ENCODE results near the gene NT5DC3. TPM values are rescaled to one million over a fixed set of nuclear protein-coding genes. Genes with fewer than 3 reads are reported as not detected.

Gene NT5DC3
- total and polyA plus RNA-seq, 2 donors (not counting 3 experiments of a cell fraction or from before 2014, with no cell fraction given), result 1.5 to 6.7 TPM

GRCh38 chr12:103768467-103769123 lies 72.4 kb downstream of the NT5DC3 start:
- no peak overlapping the region for H3K4me3 ChIP-seq (replicated peaks in 1 of 3; ENCODE audit: insufficient read depth in 1 of 3, low read depth in 1 of 3, low read length in 3 of 3)
- POLR2A ChIA-PET, result no interaction called here
- intact Hi-C loops (cut with micrococcal nuclease), result no loop called here
- H3K9me3 ChIP-seq (replicated peaks; ENCODE audit: control insufficient read depth, insufficient read depth, low read length), result no peaks in the 10 kb centered on the region
- BruUV-seq (replicated peaks), result no TSS peak
- H3K9ac ChIP-seq (replicated peaks; ENCODE audit: extremely low read depth, insufficient read depth, low read length), result no peak overlapping the region
- CTCF ChIA-PET, result no interaction called here
- no peak for DNase-seq (ENCODE audit: low read depth, low spot score)
- H3K36me3 ChIP-seq (ENCODE audit: control insufficient read depth in 2 of 2, extremely low read depth in 1 of 2, insufficient read depth in 2 of 2, low read length in 2 of 2), result no peaks in the 10 kb centered on the region
- no peak for FAIRE-seq
- H3K79me2 ChIP-seq (ENCODE audit: control insufficient read depth, insufficient read depth, low read length), result no peaks in the 10 kb centered on the region
- no peak overlapping the region for H3K27ac ChIP-seq (ENCODE audit: insufficient read depth, low read depth, low read length)
- no peaks in the 10 kb centered on the region for H3K27me3 ChIP-seq (ENCODE audit: control insufficient read depth in 2 of 2, insufficient read depth in 2 of 2, low read length in 2 of 2)
- no peaks in the 10 kb centered on the region for H3K9me1 ChIP-seq (replicated peaks; ENCODE audit: control insufficient read depth, extremely low read depth, insufficient read depth, low read length)
- H2AFZ ChIP-seq (ENCODE audit: low read depth, low read length), result no peak overlapping the region
- dilution Hi-C loops (cut with MboI; ENCODE audit: extremely low pct_ligation_motif_present, low sequenced_read_pairs), result no loop called here
- TF ChIP-seq FOS (IDR thresholded peaks at IDR 0.05; ENCODE audit: borderline replicate concordance, insufficient read depth, low read length) (no peak), GATA2 (IDR thresholded peaks at IDR 0.05; ENCODE audit: insufficient read depth, insufficient read length, low read depth, low read length) (no peak), EZH2 (IDR thresholded peaks at IDR 0.05; ENCODE audit: borderline replicate concordance, low read depth, low read length, severe bottlenecking) (no peak), POLR2A (IDR thresholded peaks at IDR 0.05; ENCODE audit: low read depth, low read length) (no peak), MYC (IDR thresholded peaks at IDR 0.05; ENCODE audit: low read depth, low read length) (no peak), JUN (IDR thresholded peaks at IDR 0.05; ENCODE audit: borderline replicate concordance, insufficient read depth, insufficient read length, low read depth) (no peak), POLR2AphosphoS5 (IDR thresholded peaks at IDR 0.05; ENCODE audit: insufficient read depth, low read depth, low read length) (no peak)
- TF ChIP-seq, protein P1, sequence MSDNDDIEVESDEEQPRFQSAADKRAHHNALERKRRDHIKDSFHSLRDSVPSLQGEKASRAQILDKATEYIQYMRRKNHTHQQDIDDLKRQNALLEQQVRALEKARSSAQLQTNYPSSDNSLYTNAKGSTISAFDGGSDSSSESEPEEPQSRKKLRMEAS (IDR thresholded peaks at IDR 0.05; ENCODE audit: insufficient read depth, insufficient read length), result no peak
- TF ChIP-seq, protein P2, sequence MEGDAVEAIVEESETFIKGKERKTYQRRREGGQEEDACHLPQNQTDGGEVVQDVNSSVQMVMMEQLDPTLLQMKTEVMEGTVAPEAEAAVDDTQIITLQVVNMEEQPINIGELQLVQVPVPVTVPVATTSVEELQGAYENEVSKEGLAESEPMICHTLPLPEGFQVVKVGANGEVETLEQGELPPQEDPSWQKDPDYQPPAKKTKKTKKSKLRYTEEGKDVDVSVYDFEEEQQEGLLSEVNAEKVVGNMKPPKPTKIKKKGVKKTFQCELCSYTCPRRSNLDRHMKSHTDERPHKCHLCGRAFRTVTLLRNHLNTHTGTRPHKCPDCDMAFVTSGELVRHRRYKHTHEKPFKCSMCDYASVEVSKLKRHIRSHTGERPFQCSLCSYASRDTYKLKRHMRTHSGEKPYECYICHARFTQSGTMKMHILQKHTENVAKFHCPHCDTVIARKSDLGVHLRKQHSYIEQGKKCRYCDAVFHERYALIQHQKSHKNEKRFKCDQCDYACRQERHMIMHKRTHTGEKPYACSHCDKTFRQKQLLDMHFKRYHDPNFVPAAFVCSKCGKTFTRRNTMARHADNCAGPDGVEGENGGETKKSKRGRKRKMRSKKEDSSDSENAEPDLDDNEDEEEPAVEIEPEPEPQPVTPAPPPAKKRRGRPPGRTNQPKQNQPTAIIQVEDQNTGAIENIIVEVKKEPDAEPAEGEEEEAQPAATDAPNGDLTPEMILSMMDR (IDR thresholded peaks at IDR 0.05; ENCODE audit: extremely low read depth in 1 of 2, insufficient read depth in 1 of 2, low read depth in 1 of 2, low read length in 2 of 2), result no peak
- H3K4me1 ChIP-seq (ENCODE audit: control insufficient read depth, extremely low read depth, insufficient read depth, low read length), result no peaks in the 10 kb centered on the region
- no peak overlapping the region for H3K4me2 ChIP-seq (ENCODE audit: insufficient read depth, low read length)
- no peaks in the 10 kb centered on the region for H4K20me1 ChIP-seq (replicated peaks; ENCODE audit: control insufficient read depth, extremely low read depth, insufficient read depth, low read length)

All from endothelial cell of umbilical vein (primary cell).